Kidney glomerular epithelial cell (primary cell): ENCODE results near the gene WDFY1.

Experiments used
- DNase-seq: peaks from one replicate; lab custom pipeline; 2025; lab: John Stamatoyannopoulos, UW

WDFY1 gene

GRCh38 chr2:223944703-223945531 lies at the start of gene WDFY1:
TSS of gene WDFY1 (minus strand) at chr2:223945335. CDS start at chr2:223945284, 51 bp downstream.
- peak; percentile 57 for DNase-seq

GRCh38 chr2:223994562-223995162 lies 49.5 kb upstream of the WDFY1 start:
- no peak for DNase-seq

DNA sequence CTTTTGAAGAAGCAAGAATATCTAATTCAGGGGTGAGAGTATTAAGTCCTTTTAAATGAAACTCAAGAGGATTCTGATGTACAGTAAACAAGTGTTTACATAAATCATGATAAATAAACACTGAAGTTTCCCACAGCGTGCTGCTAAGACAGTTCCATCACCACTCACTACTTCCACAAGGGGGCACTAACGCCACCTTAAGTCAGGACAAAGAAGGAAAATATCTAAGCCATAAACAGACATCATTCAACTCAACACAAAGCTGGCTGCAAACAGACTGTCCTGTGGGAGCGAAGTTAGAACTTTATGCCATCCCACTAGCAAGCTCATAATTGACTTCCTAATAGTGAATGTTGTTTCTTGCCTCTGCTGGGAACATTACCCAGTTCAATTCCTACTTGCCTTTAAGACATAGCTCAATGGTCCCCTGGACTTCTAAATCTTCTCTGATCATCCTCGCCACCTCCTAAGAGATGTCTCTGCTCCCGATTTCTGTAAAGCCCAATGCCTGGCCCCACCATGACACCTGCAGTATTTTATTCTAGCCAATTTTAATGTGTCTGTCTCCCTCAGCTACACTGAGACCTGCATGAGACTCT lies 48.6 kb upstream of the WDFY1 start:
- DNase-seq: peak; percentile 82

- DNase-seq: no peak
Observed at GRCh38 chr2:223991611-223992010, 46.5 kb upstream of the WDFY1 start.

GRCh38 chr2:223989856-223990232 lies 44.7 kb upstream of the WDFY1 start:
- no peak for DNase-seq

DNA sequence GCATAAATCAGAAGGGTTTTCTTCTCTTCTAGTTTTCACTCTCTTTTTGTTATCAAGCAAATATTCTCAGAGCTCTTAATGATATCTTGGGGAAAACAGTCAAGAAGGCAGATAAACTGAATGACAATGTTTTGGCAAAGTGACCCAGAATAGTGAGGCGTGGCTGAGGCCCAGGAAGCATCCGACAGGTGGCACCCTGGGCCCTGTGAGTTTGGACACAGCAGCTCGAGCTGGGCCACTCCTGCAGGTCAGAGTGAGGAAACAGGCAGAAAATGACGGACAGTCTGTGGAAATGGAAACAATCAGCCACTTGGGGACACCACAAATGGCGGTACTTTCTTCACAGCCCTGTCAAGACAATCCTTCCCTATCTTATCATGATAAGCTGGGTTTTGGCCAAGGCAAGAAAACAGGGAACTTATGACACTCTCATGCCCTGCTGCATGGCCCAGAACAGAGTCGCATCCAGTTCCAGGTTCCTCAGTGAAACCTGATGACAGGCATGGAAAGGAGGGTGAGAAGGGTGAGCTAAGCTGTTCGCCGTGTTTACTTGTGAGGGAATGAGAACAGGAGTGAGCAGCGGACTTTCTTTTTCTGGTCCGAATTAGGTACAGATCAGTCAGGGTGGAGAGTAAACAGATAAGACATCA lies 44.2 kb upstream of the WDFY1 start:
- DNase-seq: no peak

DNA sequence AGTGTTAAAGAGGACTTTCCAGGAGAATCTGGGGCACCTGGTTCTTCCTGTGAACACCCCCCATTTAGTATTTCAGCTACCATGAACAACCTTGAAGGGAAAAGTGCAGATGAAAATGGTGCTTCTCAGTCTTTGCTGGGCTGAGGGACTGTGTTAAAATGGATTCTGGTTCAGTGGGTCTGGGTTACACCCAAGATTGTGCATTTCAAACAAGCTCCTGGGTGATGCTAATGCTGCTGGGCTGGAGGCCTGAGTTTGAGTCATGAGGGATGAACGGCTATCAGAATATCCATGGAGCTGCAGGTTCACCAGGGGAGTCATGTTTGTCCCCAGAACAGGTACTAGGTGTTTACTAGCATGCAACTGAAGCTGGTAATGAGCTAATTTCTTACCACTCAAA lies 36.1 kb upstream of the WDFY1 start:
- DNase-seq: no peak

GRCh38 chr2:223980803-223981202 lies 35.7 kb upstream of the WDFY1 start:
- no peak for DNase-seq

GRCh38 chr2:223980397-223980735 lies 35.2 kb upstream of the WDFY1 start:
- no peak for DNase-seq

DNA sequence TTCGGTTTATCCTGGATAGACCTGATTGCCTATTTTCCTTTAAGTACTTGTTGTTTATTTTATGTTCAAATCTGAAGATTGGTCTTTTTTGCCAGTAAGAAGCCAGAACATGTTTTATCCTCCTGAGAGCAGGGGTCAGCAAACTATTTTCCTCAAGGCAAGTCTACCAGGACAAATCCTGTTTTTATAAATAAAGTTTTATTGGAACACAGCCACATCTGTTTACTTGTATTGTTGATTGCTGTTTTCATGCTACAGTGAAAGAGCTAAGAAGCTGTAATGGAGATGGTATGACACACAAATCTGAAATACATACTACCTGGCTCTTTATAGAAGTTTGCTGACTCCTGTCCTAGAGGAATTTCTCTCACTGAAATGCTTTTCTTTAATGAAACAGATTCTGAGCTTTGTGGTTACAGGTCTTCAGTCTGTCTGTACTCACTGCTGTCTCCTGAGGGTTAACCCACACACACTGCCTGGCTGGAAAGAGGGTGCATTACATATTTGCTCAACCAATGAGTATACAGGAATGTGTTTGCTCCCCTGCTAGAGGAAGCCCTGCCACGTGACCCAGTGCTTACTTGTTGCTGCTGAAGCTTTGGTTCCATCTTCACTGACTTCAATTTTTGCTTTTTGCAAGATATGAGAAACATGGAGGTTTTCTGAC lies 34.7 kb upstream of the WDFY1 start:
- DNase-seq: no peak

- no peak for DNase-seq
Observed at GRCh38 chr2:223978451-223978850, 33.3 kb upstream of the WDFY1 start.

GRCh38 chr2:223976635-223977226 lies 31.6 kb upstream of the WDFY1 start:
- DNase-seq: no peak

GRCh38 chr2:223973606-223974005 lies 28.5 kb upstream of the WDFY1 start:
- no peak for DNase-seq

GRCh38 chr2:223972656-223973102 lies 27.5 kb upstream of the WDFY1 start:
- DNase-seq: no peak

GRCh38 chr2:223971731-223972130 lies 26.6 kb upstream of the WDFY1 start:
- no peak for DNase-seq

DNA sequence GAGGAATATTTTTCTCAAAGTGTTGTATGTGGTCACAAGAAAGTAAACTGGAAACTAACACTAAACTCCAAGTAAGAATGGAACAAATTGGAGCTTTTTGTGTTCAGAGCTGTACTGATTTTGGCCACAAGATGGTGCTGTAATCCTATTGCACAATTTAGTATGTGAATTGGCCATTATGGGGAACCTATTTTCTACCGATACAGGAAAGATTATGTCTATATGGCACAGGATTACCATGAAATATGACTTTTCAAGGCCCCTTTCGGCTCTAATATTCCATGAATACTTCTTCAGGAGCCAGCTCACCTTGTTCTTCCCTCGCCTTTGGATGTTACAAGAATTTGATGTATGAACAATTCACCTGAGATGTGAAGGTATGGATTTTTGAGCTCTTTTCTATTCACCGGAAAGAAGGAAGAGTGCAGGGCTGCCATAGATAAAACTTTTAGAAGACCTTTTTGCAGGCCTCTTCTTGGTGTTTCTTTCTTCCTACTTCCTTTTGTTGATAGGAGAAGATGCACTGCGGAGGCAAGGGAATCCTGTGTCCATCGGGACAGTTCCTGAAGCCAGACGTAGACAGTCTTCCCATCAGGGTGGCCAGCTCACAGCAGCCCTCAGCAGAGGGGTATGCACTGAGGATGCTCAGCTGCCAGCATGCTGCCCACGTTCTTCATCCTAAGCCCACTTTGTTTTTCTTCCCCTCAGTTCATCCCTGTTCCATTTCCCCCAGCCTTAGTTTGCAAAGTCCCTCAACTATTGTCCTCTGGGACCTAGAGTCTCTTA lies 25.4 kb upstream of the WDFY1 start:
- peak; percentile 42 for DNase-seq

GRCh38 chr2:223969856-223970255 lies 24.7 kb upstream of the WDFY1 start:
- no peak for DNase-seq

DNA sequence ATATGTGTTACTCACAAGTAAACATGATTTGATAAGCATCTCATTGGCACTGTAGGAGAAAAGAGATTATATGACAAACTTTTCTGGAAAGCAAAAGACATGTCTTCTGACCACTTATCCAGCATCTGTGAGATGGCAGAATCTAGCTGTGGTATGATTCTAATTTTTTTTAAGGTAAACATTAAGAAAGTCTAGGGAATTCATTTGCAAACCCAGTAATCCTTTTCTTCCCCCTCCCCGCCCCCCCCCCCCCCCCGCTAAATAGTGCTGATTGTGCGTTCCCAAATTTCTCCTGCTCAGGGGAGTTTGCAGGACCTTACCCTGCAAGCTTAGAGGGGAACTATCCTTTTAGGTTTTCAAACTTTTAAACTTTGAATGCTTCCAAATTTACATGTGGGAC lies 24.2 kb upstream of the WDFY1 start:
- DNase-seq: no peak

- no peak for DNase-seq
Observed at GRCh38 chr2:223967981-223968380, 22.8 kb upstream of the WDFY1 start.

- DNase-seq: peak; percentile 17
Observed at GRCh38 chr2:223959688-223960087, 14.6 kb upstream of the WDFY1 start.
